HL-60/S4 treated with phorbol 12-myristate 13-acetate at 8.2 ng/mL for 4 days and 3 days (cell line): ENCODE results near the gene OR2F2.

Experiments
- in situ Hi-C: fragments of 300-500 bp; cut with MboI; formaldehyde crosslinking; loops from 2 replicates; pipeline ENCODE4 v1.15.0; 2022; ENCODE audit warnings: low sequenced_read_pairs

Gene OR2F2

DNA sequence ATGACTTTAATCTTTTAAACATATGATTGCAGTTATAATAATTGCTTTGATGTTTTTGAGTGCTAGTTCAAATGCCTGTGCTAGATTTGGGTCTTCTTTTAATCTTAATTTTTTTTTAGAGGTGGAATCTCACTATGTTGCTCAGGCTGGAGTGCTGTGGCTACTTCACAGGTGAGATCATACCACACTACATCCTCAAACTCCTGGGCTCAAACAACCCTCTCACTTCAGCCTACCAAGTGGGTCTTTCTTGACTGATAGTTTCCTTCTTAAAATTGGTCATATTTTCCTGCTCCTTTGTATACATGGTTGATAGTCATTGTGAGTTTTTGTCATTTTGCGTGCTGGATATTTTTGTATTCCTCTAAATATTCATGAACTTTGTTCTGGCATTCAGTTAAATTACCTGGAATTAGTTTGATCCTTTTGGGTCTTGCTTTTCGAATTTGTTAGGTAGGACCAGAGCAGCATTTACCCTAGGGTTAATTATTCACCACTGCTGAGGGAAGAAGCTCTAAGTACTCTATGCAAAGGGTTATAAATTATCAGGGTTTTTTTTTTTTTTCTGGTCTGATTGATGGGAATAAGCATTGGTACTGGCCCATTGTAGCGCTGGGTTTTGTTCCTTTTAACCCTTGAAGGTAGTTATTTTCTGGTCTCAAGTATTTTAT lies 21.0 kb upstream of the OR2F2 start:
- in situ Hi-C loops = no loop called here

DNA sequence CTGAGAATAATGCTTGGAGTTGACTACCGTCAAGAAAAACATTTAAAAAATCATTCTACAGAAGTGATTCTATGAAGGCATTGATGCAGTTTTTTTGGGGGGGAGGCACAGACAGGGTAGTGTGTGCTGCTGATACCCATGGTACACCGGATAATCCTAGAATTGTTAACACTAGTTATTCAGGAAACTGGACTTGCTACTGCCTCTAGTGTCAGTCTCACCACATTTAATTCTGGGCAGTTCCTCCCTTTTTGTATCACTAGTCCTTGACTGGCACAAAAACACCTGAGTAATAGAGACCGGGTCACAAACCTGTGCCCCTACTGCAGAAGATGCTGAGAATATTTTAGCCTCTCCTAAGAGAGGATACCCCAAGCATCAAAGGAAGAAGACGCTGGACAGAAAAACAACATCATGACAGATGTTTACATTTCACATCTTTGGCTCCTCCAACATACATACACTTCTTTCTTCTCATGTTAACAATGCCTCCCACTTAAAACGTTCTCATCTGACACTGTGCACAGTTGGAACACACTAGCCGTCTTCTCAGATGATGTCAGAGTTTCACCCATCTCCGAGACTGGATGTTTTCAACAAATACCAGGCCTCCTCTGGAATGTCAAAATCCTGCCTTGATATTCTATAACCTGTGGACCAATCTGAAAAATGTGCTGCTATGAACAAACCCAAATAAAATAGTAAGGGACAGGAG lies 19.9 kb upstream of the OR2F2 start:
- in situ Hi-C loops = no loop called here

DNA sequence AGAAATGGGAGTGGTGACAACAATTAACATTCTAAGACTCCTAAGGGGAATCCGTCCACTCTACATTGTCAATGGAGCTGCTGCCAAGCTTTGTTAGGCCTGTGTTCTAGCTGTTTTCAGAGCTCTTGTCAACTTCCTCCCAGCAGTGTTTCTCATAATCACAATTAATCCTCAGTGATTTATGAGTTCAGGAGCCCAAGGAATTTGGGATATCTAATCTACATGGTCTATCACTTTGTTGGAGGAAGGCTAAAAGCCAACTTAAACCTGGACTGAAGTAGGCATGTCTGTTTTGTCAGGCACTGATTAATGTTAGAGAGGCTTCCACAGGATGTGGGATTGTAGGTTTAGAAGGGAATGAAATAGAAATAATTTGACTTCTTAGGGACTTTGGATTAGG lies 10.2 kb upstream of the OR2F2 start:
- in situ Hi-C loops = no loop called here

DNA sequence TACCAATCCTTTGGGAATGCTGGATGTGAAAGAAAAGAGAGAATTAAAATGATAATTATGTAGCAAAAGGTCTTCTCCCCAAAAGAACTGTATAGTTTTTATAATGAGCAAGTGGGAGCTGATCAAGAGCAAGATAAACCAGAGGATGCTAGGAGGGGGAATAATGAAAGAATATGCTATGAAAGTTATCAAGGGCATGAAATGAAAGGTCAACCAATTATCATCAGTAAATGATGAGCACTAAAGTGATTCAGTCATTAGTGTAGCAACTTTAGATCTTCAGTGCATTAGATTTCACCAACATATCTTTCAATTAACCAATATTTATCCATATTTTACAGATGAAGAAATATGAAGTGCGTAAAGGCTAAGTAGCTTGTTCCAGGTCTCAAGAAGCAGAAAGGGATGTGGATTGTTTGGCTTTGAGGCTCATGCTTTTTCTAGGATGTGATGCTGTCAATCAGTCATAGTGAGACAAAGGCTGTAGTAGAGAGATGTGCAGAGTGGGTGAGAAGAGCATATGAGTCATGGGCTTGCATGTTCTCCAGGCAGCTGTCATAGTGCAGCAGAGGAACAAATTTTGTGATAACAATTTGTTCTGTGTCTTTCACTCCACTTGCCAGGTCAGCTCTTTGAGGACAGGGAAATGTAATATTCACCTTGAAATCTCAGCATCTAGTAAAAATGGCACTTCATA lies 5.7 kb upstream of the OR2F2 start:
- in situ Hi-C loops = no loop called here

DNA sequence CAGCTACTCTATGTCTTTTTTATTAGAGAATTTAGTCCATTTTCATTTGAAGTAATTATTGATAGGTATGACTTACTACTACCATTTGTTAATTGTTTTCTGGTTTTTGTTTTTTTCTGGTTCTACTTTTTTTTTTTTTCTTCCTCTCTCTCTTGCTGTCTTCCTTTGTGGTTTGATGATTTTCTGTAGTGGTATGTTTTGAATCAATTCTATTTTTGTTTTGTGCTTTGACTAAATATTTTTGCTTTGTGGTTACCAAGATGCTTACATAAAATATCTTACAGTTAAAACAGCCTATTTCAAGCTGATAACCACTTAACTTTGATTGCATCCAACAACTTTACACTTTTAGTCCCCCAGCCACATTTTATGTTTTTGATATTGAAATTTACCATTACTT lies 3.3 kb upstream of the OR2F2 start:
- in situ Hi-C loops = no loop called here

DNA sequence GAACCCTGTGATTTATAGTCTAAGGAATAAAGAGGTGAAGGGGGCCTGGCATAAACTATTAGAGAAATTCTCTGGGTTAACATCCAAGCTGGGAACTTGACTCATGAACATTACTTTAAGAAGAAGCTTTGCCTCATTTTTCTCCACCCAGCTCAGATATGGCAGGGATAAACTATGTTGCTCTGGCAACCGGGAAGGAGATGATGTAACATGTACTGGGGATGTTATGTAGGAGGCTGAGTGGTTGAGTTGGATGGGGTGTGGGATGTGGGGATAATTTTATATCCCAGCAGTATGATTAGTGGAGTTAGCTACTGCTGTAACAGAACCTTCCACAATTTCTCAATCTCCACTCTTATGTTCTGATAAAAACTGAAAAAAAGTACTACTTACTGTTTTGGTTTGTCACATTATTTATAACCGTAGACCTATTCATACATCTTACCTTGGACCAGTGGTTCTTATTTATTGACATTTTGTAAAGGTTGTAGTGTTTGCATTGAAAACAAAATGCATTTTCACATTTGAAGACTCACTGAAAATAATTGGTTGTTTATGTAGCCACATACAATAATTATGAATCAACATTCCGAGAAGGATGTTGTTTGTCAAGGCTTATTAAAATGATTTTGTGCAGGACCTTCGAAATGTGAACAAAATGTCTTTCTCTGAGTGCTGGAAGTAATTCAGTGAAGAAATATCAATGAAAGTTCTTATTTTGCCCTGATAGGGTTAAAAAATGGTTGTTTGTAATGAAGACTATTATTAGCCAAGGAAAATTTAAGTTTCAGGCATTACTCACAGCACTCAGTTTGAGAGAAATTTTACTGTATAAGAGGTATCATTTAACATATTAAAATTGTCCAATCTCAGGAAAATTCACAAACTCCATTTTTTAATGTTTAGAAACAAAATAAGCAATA lies 1.3 kb downstream of the OR2F2 start:
- in situ Hi-C loops = no loop called here

DNA sequence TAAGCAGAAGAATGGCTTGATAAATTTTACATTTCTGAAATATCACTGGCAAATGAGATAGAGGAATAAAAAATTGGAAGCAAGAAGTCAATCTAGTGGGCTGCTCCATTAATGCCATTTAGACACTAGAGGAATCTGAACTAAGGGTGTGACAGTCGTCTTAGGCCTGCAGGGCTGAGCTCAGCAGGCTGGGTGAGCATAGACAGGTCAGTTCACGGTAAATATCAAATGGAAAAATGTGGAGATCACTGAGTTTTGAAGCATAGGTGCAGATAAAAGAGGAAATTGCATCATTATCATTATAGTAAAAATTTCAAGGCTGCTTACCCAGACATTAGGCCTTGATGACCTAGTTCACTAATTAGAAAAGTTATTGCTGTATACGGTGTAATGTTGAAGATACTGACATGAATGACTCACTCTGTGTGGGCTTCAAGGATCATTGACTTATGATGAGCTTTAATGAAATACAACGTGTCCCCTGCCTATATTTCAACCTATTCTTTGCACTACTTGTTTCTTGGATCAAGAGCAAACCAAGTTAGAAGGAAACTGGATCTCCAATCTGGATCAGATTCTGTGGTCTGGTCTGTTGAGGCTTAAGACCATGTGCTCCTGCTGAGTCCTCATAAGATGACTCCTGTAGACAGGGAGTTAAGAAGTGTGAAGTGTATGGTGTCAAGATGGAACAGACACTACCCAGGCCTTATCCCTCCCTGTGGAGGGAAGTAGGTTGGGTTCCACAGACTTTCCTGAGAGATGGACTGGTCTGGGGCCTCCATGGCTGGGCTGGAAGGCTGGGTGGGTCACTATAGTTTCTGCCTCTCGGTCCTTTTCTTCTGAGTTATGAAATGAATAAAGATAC lies 3.6 kb downstream of the OR2F2 start:
- in situ Hi-C loops = no loop called here

DNA sequence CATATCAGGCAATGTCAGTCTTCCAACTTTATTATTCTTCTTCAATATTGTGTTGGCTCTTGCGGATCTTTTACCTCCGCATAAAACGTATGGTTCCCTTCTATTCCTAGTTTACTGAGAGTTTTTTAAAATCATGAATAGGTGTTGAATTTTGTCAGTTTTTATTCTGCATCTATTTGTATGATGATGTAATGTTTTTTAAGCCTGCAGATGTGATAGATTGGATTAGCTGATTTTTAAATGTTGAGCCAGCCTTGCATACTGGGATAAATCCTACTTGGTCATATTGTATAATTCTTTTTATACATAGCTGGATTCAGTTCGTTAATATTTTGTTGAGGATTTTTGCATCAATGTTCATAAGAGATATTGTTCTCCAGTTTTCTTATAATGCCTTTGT lies 10.4 kb downstream of the OR2F2 start:
- in situ Hi-C loops = no loop called here

DNA sequence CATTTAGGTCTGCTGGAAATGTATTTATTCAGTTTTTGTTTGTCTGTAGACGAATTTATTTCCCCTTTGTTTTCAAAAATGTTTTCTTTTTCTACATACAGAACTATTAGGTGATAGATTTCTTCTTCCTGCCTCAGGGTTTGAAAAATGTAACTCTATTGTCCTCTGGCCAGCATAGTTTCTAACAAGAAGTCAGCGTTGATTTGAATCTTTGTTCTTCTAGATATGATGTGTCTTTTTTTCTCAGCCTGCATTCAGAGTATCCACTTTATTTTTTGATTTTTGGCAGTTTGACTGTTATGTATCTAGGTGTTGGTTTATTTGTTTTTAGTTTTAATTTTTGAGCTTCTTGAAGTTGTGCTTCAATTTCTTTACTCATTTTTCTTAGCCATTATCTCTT lies 12.1 kb downstream of the OR2F2 start:
- in situ Hi-C loops = no loop called here

DNA sequence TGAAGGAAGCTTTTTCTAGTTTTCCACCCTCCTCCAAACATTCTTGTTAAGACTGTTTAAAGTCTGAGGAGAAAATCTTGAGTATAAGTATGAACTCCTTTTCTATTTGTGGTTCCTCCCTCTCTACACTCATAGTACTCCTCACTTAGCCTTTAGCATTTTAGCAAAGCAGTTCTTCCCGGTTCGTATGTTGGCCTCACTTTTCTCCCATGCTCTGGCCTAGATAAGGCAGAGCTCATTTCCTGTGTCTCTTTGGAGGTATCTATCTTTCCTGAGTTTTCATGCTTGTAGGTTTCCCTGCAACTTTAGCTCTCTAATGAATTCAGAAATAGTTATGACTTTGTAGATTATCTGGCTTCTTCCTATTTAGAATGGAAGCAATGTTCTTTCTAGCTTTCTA lies 13.7 kb downstream of the OR2F2 start:
- in situ Hi-C loops = no loop called here

DNA sequence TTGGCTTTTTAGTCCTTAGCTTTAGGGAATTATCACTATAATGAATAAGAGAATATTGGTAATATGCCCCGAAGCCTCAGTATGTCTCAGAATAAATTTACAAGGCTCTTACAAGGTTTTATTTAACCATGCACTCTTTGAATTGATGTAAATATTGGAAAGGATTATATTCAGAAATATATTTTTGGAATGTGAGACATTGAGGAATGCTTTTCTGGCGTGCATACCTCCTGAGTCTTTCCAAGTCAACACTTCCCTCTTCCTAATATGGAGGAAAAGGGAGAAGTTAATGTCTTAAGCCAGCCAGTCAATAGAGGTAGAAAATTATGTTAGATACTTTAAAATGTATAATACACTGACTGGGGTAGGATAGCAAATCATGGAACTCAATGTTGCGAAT lies 18.4 kb downstream of the OR2F2 start:
- in situ Hi-C loops = no loop called here

DNA sequence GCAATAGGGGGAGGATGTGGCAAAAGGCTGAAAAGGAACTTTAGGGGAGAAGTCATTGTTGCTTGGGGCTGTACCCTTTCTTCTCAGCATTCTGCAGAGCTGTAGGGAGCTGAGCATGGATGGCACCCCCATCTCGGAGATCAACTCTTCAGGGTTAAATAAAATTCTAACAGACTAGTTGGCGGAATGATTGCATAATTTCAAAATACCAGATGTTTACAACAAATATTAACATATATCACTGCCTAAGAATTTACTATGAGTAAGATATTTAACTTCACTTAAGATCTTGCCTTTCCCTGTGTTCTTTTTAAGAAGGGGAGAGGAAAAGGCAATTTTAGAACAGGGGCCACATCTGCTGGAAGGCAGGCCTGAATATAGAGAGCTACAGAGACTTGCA lies 19.1 kb downstream of the OR2F2 start:
- in situ Hi-C loops = no loop called here

DNA sequence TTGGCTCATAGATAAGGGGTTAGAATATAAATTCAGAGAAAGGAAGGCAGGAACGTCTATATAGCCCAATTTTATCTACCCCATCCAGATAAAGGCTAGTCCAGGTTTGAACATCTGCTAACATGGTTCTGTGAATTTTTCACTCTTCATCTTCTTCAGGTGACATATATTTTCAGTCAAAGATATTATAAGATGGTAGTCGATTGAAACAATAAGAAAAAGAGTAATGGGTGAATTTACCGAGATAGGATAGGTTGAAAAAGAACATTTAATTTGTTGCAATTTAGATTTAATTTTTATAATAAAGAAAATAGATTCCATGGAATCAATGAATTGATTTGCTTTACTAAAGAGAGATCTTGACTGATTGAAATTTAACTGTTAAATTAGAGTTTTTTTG lies 19.5 kb downstream of the OR2F2 start, which contains the start of gene OR2F1:
OR2F1 (plus strand) TSS at position 301 of the 400 bp plus-strand sequence. CDS start 5,127 bp downstream, outside the sequence.
- in situ Hi-C loops = no loop called here

DNA sequence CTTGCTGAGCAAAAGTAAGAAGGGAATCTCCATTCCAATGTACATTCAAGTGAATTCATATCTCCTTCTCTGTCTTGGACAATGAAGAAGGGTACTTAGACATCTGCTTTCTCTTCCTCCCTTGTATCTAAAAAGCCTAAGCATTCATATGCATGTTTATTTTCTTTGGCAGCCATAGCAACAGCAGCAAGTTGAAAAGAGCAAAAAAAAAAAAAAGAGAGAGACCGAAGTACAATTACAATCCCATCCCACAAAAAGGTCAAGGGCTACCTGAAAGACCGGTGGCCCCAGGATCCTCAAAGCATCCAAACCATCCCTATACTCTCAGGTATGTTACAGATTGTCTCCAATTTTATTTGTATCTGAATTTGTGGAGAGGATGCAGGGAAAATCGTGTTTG lies 23.7 kb downstream of the OR2F2 start:
- in situ Hi-C loops = no loop called here

DNA sequence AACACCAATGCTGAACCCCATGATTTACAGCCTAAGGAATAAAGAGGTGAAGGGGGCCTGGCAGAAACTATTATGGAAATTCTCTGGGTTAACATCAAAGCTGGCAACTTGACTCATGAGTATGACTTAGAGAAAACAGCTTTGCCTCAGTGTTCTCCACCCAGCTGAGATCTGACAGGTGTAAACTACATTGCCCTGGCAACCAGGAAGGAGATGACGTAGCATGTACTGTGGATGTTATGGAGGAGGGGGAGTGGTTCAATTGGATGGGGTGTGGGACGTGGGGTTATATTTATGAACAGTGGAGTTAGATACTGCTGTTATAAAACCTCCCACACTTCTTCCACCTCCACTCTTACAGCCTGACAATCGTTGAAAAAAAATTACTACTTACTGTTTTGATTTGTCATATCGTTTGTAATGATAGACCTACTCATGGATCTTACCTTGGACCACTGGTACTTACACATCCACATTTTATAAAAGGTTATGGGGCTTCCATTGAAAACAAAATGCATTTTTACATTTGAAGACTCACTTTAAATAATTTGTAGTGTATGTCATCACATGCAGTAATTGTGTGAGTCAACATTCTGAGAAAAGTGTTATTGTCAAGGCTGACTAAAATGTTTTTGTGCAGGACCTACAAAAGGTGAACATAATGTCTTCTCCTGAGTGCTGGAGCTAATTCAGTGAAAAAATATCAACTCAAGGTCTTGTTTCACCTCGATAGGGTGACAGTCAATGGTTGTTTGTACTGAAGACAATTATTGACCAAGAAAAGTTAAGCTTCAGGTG lies 26.0 kb downstream of the OR2F2 start:
- in situ Hi-C loops = no loop called here

DNA sequence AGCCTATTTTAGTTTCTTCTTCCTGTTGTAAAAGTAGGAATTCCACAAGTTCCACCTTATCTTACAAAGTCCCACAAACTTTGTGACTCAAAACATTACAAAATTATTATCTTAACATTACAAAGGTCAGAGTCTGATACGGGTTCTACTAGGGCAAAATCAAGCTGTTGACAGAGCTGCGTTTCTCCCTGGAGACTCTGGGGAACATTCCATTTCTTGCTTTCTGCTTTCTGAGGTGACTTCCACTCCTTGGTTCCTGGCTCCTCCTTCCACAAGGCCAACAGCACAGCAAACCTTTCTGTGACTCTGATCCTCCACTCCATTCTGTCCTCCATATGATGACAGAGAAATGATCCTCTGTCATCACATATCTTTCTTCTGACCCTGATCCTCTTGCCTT lies 30.2 kb downstream of the OR2F2 start:
- in situ Hi-C loops = no loop called here

DNA sequence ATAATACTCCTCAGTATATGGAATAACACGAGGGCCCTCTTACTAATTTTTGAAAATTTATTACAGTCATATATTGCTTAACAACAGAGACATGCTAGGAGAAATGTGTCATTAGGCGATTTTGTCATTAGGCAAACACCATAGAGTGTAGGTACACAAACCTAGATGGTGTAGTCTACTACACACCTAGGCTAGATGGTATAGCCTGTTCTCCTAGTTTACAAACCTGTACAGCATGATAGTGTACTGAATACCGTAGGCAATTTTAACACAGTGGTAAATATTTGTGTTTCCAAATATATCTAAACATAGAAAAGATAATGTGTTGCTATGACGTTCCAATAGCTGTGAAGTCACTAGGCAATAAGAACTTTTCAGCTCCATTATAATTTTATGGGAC lies 32.4 kb downstream of the OR2F2 start:
- in situ Hi-C loops = no loop called here

DNA sequence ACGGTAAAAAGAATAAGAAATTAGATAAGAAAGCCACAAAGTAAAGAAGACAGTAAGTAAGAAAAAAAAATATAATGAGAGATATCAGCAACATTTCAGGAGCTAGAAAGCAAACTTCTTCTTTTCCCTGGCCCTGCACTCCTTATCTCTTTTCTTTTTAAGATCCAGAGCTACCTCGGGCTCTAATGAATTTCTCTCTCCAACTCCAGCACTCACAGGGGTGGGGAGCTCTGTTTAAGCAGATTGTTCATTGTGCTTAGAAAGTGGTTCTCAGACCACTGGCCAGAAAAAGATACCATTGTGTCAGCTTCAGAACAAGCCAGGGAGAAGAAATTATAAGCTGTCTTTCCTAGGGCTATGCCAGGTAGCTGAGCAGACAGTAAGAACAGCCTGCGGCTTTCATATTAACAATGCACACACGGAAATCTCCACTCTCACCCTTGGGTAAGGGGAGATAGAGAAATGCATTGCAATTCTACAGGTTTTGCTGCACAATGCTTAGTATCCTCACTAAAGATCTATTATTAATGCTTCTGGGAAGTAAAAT lies 38.9 kb downstream of the OR2F2 start:
- in situ Hi-C loops = no loop called here

DNA sequence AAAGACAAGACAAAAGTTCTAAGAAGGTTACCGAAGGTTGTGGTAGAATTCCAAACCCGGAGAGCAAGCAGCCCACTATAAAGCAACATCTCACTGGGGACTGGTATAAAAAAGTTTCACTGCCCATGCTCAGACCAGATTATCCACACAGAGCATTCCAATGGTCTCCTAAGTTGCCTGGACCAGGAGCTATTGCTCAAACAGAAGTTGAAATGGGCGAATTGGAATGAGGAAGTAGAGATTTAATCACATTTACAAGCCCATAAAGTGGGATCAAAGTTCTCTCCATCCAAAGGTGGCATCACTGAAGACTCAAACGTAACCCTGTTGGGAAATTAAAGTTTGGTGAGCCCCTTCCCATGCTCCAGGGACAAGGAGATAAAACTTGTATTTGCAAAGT lies 39.4 kb downstream of the OR2F2 start:
- in situ Hi-C loops = no loop called here
